Measurements from ENCODE around the gene TRPV3. TPM values are rescaled to one million over a fixed set of nuclear protein-coding genes. Genes with fewer than 3 reads are reported as not detected.

Gene TRPV3
- total RNA-seq, 1 experiment from 2014 or later, result 1.4 TPM

- no peak for TF ChIP-seq ELF1 (IDR thresholded peaks at IDR 0.05; ENCODE audit: borderline replicate concordance, low read depth)
These were observed 15.9 kb upstream of the TRPV3 start (continued) for GRCh38 chr17:3573246-3574100.

GRCh38 chr17:3572231-3572630 is 14.6 kb upstream of the TRPV3 start:
- no peak overlapping the region for H3K4me3 ChIP-seq (replicated peaks in 1 of 2; ENCODE audit: low read depth in 1 of 2, low read length in 2 of 2)
- CTCF ChIA-PET, result no interaction called here
- H3K79me2 ChIP-seq (ENCODE audit: insufficient read depth, low read length), result no peaks in the 10 kb centered on the region
- H3K9ac ChIP-seq (ENCODE audit: low read length), result no peak overlapping the region
- H2AFZ ChIP-seq (ENCODE audit: low read depth, low read length, poor library complexity, severe bottlenecking), result no peak overlapping the region
- intact Hi-C loops (cut with micrococcal nuclease), result no loop called here
- RAD21 ChIA-PET (ENCODE audit: low non-redundant PET in 1 of 2, low total read pairs in 2 of 2, uncharacterized antibody in 2 of 2, unreplicated experiment in 2 of 2), result no interaction called here
- H3K36me3 ChIP-seq (ENCODE audit: control insufficient read depth in 1 of 2, insufficient read depth in 2 of 2, low read length in 2 of 2), result peaks cover 2 to 3% of the 10 kb centered on the region in 2 experiments; a peak in 2 of 4 replicates
- no TSS peak for BruUV-seq (replicated peaks)
- ATAC-seq, result no peak
- no peaks in the 10 kb centered on the region for H3K27me3 ChIP-seq (ENCODE audit: insufficient read depth, low read length)
- no peaks in the 10 kb centered on the region for H4K20me1 ChIP-seq (ENCODE audit: insufficient read depth)
- H3K9me3 ChIP-seq (ENCODE audit: control insufficient read depth in 1 of 2, insufficient read depth in 1 of 2, low read depth in 1 of 2, low read length in 2 of 2), result no peaks in the 10 kb centered on the region
- no peak for DNase-seq (ENCODE audit: low read depth, low spot score)
- POLR2A ChIA-PET, result no interaction called here
- H3K27ac ChIP-seq (ENCODE audit: low read depth, low read length), result no peak overlapping the region
- no peak overlapping the region for H3K4me2 ChIP-seq (ENCODE audit: low read length)
- no peaks in the 10 kb centered on the region for H3K4me1 ChIP-seq (ENCODE audit: control insufficient read depth in 1 of 2, insufficient read depth in 2 of 2, low read length in 2 of 2)
- TF ChIP-seq CEBPB (IDR thresholded peaks at IDR 0.05; ENCODE audit: low read depth) (no peak), EZH2phosphoT487 (IDR thresholded peaks at IDR 0.05; ENCODE audit: borderline replicate concordance) (no peak), ZFX (IDR thresholded peaks at IDR 0.05) (no peak), ZBTB33 (IDR thresholded peaks at IDR 0.05; ENCODE audit: extremely low read depth, insufficient replicate concordance, low read length) (no peak), SP1 (IDR thresholded peaks at IDR 0.05; ENCODE audit: low read depth) (no peak), EGR1 (IDR thresholded peaks at IDR 0.05; ENCODE audit: low read depth) (no peak), POLR2AphosphoS5 (IDR thresholded peaks at IDR 0.05; ENCODE audit: low read depth, low read length) (no peak)
- no peaks in the 10 kb centered on the region for H3K9me2 ChIP-seq (ENCODE audit: insufficient read depth)

Measured in HCT116 (cell line).